ENCODE results near the gene ADRA1B. TPM values are rescaled to one million over a fixed set of nuclear protein-coding genes. Genes with fewer than 3 reads are reported as not detected.

Gene ADRA1B
- total and polyA plus RNA-seq, 2 of the 8 experiments (the other 6 are each of a cell fraction or from before 2014, with no cell fraction given): not detected

DNA sequence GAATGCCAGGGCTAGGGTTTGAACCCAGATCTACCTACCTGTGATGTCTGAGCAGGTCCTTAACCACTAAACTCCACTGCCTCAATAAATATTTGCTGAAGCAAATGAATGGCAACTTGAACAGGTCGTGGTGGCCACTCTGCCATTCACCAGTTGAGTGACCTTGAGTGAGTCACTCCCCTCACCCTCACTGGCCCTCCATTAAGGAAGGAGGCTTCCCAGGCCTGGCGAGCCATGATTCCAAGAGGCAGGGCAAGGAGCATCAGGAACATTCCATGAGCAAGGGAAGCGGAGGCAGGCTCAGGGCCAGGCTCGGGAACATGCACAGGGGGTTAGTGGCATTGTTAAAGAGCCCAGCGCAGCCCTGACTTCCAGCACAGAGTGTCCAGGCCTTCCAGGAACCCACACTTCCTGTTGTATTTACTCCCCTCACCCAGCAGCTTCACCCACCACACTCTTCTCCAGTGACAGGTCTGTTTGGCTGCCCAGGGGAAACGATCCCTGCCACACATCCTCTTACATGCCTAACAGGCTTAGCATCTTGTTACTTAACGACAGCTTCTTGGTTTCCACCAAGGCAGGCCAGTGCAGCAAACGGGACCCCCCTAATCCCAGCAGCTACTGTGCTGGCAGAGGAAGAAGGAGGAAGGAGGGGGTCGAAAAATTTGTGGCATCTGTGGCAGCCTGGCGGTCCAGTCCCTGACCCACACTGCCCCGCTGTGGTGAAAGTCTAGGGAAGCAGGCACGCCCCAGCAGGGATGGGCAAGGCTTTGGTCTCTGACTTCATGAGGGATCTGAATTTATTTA is 49.0 kb downstream of the ADRA1B start:
- FAIRE-seq: no peak
- Histone ChIP-seq H3K23ac (ENCODE audit: insufficient read length) (no peak overlapping the region), H2BK15ac (ENCODE audit: low read length) (no peak overlapping the region), H4K8ac (ENCODE audit: extremely low read depth, insufficient read depth, low read length) (no peak overlapping the region), H3K9ac (replicated peaks in 1 of 4; ENCODE audit: extremely low read depth in 1 of 4, low read depth in 3 of 4, low read length in 3 of 4) (no peak overlapping the region), H3K4me3 (ENCODE audit: extremely low read depth in 1 of 4, insufficient read depth in 2 of 4, low read depth in 3 of 4, low read length in 4 of 4) (no peak overlapping the region), H3K79me1 (ENCODE audit: low read depth, low read length) (no peaks in the 10 kb centered on the region), H2AK5ac (ENCODE audit: low read depth, low read length) (no peak overlapping the region), H3K14ac (ENCODE audit: insufficient read length) (no peak overlapping the region), H3K4me1 (replicated peaks in 1 of 4; ENCODE audit: control insufficient read depth in 3 of 4, insufficient read depth in 4 of 4, low read length in 3 of 4) (no peaks in the 10 kb centered on the region), H3K9me3 (ENCODE audit: insufficient read depth in 2 of 2, low read depth in 1 of 2, low read length in 1 of 2) (no peaks in the 10 kb centered on the region), H2BK12ac (ENCODE audit: low read depth, low read length) (no peak overlapping the region; the same call in 1 of the 2 replicates), H4K20me1 (replicated peaks in 1 of 2; ENCODE audit: control insufficient read depth in 1 of 2, insufficient read depth in 2 of 2, low read length in 2 of 2) (peaks cover 0 to 1% of the 10 kb centered on the region in 2 experiments), H3K23me2 (ENCODE audit: low read depth, low read length) (no peaks in the 10 kb centered on the region), H3K56ac (replicated peaks; ENCODE audit: insufficient read length, low read depth, low read length) (no peak overlapping the region), H3K4me2 (ENCODE audit: insufficient read depth in 1 of 2, low read depth in 2 of 2, low read length in 2 of 2) (no peak overlapping the region), H3K36me3 (ENCODE audit: control insufficient read depth in 2 of 4, insufficient read depth in 4 of 4, low read length in 3 of 4) (no peaks in the 10 kb centered on the region), H2BK120ac (replicated peaks; ENCODE audit: low read depth, low read length) (no peak overlapping the region), H3K4ac (replicated peaks; ENCODE audit: insufficient read length, low read depth, low read length) (no peak overlapping the region), H3K27ac (ENCODE audit: low read depth, low read length) (no peak overlapping the region), H2BK5ac (ENCODE audit: low read depth, low read length) (0 out of 2 replicates have a peak overlapping the region, but pooled peaks have one; percentile 4), H2AFZ (ENCODE audit: low read length) (peak overlapping the region; percentile 88; the same call in 1 of the 2 replicates), H4K5ac (ENCODE audit: insufficient read length, low read depth, low read length) (no peak overlapping the region), H3K79me2 (ENCODE audit: control insufficient read depth in 1 of 2, insufficient read depth in 2 of 2, low read length in 2 of 2) (no peaks in the 10 kb centered on the region), H3K18ac (ENCODE audit: extremely low read depth, low read length) (no peak overlapping the region), H3K27me3 (replicated peaks in 1 of 4; ENCODE audit: control insufficient read depth in 3 of 4, extremely low read depth in 1 of 4, insufficient read depth in 3 of 4, low read length in 3 of 4) (peaks cover under 1 to 2% (median under 1%) of the 10 kb centered on the region in 4 experiments; a peak in 4 of 7 replicates), H4K91ac (replicated peaks; ENCODE audit: insufficient read length, low read length) (no peak overlapping the region), H2BK20ac (ENCODE audit: low read length) (no peak overlapping the region)
- WGBS, 2 experiments (ENCODE audit: extremely low coverage in 1 of 2, insufficient coverage in 1 of 2, insufficient read length in 1 of 2, insufficient replicate concordance in 2 of 2, low coverage in 1 of 2, low lambda C conversion rate in 2 of 2, missing lambda C conversion rate in 1 of 2): 52% methylated on average over 11 of the region's 12 CpGs; no CpG with 5 or more reads in 1 of the 2 experiments
- ChIA-PET POLR2A (ENCODE audit: partially characterized antibody) (interaction anchor here (0.7 kb wide), 1 partner anchor 428 kb away, joined by 3 read pairs; no protein-coding TSS in a partner anchor), CTCF (ENCODE audit: partially characterized antibody) (interaction anchor here (0.6 to 4.3 kb wide), 40 partner anchors 9 to 808 kb away, joined by 3 to 46 read pairs (median 4); no protein-coding TSS in a partner anchor)
- DNase-seq (ENCODE audit: low read depth in 1 of 2, low spot score in 2 of 2): peak in 1 of 2 experiments; percentile 85
- TF ChIP-seq NANOG (IDR thresholded peaks at IDR 0.05; ENCODE audit: insufficient read depth, low read depth, low read length, poor library complexity, severe bottlenecking): no peak
- 0 out of 2 replicates have a peak, but pooled peaks have one; percentile 49 for TF ChIP-seq TEAD4 (IDR thresholded peaks at IDR 0.05; ENCODE audit: low read depth, low read length)
- no peak for TF ChIP-seq YY1 (IDR thresholded peaks at IDR 0.05; ENCODE audit: low read depth, low read length)
- peak; percentile 73 to 89 (median 78) for TF ChIP-seq CTCF (IDR thresholded peaks at IDR 0.05; ENCODE audit: control extremely low read depth in 1 of 3, insufficient read depth in 1 of 3, low read depth in 1 of 3, low read length in 3 of 3)
- TF ChIP-seq, protein P1, sequence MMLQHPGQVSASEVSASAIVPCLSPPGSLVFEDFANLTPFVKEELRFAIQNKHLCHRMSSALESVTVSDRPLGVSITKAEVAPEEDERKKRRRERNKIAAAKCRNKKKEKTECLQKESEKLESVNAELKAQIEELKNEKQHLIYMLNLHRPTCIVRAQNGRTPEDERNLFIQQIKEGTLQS (IDR thresholded peaks at IDR 0.05; ENCODE audit: insufficient read depth, low read depth, low read length): no peak
- TF ChIP-seq RAD21 (IDR thresholded peaks at IDR 0.05 in 1 of 2, conservative IDR thresholded peaks at IDR 0.05 in 1 of 2; ENCODE audit: low read depth in 2 of 2, low read length in 2 of 2): peak; percentile 88 to 92
